Dermis blood vessel endothelial cell (primary cell): ENCODE measurements around the gene GAGE2A. TPM values are rescaled to one million over a fixed set of nuclear protein-coding genes. Genes with fewer than 3 reads are reported as not detected.
"Not testable (repeated sequence)": the region's sequence is repeated elsewhere in the genome, so short reads cannot be mapped to it uniquely, and the experiment has no call there.

ENCODE experiments used
- DNase-seq: peaks from one replicate; pipeline ENCODE4 v3.0.0; 2010
- total RNA-seq: library from RNA; depleted of rRNA; stranded (reverse); fragments of >200 nt; gene quantifications from 2 replicates; pipeline ENCODE4 v1.2.3, GENCODE V29; 2014

Gene GAGE2A, protein sequence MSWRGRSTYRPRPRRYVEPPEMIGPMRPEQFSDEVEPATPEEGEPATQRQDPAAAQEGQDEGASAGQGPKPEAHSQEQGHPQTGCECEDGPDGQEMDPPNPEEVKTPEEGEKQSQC
- not detected in 2 replicates for total RNA-seq

GRCh38 chrX:49589196-49589595 is at the start of gene GAGE2A:
Gene GAGE2A (plus strand): TSS chrX:49589496. CDS start chrX:49590651, 1,155 bp downstream.
- not testable (repeated sequence) for DNase-seq

- not testable (repeated sequence) for DNase-seq
Observed at GRCh38 chrX:49541433-49541832, 47.9 kb upstream of the GAGE2A start, which contains the start of gene GAGE12D. Gene GAGE12D (plus strand): TSS chrX:49541733. CDS start chrX:49542888, 1,155 bp downstream.

DNA sequence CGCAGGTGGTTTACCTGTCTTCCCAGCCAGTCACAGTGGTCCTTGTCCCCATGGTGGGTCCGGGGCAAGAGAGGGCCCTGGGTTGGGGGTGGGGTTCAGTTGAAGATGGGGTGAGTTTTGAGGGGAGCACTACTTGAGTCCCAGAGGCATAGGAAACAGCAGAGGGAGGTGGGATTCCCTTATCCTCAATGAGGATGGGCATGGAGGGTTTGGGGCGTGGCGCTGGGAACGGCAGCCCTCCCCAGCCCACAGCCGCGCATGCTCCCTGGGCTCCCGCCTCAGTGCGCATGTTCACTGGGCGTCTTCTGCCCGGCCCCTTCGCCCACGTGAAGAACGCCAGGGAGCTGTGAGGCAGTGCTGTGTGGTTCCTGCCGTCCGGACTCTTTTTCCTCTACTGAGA is 38.3 kb upstream of the GAGE2A start, which contains the start of gene GAGE12E:
GAGE12E (plus strand) TSS at position 301 of the 400 bp plus-strand sequence. CDS start 1,155 bp downstream, outside the sequence.
- DNase-seq, result not testable (repeated sequence)

- DNase-seq, result not testable (repeated sequence)
Observed at GRCh38 chrX:49560542-49560941, 28.8 kb upstream of the GAGE2A start, which contains the start of gene GAGE12F. Gene GAGE12F (plus strand): TSS chrX:49560842. CDS start chrX:49561997, 1,155 bp downstream.

- DNase-seq, result not testable (repeated sequence)
Observed at GRCh38 chrX:49568728-49569127, 20.6 kb upstream of the GAGE2A start.

GRCh38 chrX:49569152-49569551 is 20.1 kb upstream of the GAGE2A start:
- DNase-seq, result not testable (repeated sequence)

GRCh38 chrX:49570100-49570499 is 19.2 kb upstream of the GAGE2A start, which contains the start of gene GAGE12G:
Gene GAGE12G (plus strand): TSS chrX:49570400. CDS start chrX:49571555, 1,155 bp downstream.
- DNase-seq, result not testable (repeated sequence)

- not testable (repeated sequence) for DNase-seq
Observed at GRCh38 chrX:49579649-49580048, 9.6 kb upstream of the GAGE2A start, which contains the start of gene GAGE12H. Gene GAGE12H (plus strand): TSS chrX:49579949. CDS start chrX:49581104, 1,155 bp downstream.

DNA sequence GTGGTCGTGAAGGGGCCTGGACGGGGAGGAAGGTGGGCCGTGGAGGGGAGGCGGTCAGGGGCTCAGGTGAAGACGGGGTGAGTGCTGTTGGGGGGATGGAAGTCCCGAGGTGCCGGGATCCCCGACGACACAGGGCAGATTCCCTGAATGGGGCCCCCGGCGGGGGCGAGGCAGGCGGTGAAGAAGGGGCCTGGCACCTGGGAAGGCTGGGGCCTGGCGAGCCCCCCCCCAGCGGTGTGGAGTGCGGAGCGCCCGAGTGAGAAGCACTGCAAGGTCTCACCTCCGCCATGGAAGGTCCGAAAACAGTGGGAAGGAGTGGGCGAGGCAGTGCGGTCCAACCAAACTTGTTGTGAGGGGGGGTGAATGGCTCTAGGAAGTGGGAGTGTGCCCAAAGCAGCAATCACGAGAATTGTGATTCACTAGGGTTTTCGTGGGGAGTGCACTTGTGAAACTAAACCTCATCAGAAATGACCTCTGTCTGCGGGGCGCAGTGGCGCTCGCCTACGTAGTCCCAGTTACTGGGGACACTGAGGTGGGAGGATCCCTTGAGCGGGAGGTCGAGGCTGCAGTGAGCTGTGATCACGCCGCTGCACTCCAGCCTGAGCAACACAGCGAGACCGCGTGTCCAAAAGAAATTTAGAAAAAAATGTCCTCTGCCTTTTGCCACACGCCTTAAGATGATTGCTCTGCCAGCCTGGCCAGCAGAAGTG is 628 bp downstream of the GAGE2A start:
- DNase-seq, result not testable (repeated sequence)

- DNase-seq, result not testable (repeated sequence)
Observed at GRCh38 chrX:49590488-49590887, 1.2 kb downstream of the GAGE2A start.

- not testable (repeated sequence) for DNase-seq
Observed at GRCh38 chrX:49598720-49599119, 9.4 kb downstream of the GAGE2A start, which contains the start of gene GAGE1. Gene GAGE1 (plus strand): TSS chrX:49599020. CDS start chrX:49600175, 1,155 bp downstream.

DNA sequence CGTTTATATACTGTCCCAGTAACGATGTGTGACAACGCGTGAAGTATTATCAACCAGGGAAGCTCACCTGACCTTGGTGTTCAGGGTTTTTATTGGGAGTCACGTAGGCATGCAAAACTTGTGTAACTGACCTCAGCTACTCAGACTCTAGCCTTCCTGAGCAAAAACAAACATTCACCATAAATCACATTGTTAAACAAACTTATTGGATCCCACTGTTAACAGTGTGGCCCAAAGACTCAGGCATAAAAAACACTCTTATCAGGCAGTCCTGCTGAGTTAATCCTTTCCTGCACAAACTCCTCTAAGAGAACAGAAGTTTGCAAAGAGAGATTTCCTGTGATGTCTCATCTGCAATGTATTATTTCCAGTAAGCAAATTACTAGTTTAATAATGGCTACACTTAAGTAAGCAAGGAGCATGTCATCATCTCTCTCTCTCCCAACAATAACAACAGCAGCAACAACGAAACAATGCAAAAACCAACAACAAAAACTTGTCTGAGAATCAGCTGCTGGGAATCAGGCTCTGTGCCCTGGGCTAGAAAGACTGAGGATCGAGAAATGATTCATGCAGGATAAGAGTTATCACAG is 21.5 kb downstream of the GAGE2A start:
- DNase-seq, result peak; percentile 0

GRCh38 chrX:49618574-49618973 is 29.3 kb downstream of the GAGE2A start:
- no peak for DNase-seq

- DNase-seq, result peak; percentile 28
Observed at GRCh38 chrX:49627086-49627777, 37.9 kb downstream of the GAGE2A start.

DNA sequence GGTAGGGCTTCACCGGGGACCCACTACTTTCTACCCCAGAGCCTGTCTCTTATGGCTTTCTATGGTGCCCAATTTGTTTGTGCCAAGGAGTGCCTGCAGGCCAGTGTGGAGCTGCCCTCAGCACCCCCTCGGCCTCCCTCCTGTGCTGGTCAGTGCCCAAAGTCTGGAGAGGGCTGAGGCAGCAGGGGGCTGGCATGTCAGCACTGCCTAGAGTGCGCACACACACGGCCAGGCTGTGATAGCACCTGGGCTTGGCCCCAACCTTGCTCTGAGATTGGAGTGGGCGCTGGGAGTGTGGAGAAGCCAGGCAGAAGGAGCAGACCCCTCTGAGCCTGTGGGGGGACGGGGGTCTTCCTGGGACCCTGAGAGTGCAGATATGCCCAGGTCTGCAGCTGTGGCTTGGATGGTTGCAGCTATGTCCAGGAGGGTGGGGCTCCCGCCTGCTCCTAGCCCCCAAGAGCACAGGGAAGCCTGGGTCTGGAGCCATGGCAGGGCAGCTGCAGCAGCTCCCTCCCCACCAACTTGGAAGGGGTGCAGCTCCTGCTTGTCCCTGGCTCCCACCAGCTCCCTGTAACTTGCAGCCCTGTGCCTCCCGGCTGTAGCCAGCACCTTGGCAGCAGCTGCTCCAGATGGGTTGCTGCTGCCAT is 55.8 kb downstream of the GAGE2A start:
- no peak for DNase-seq

Other genes starting within 250 kb of the GAGE2A start
- gene GAGE12C, start 57.3 kb upstream of the GAGE2A start, total RNA-seq, result not detected in 2 replicates
- not detected in 2 replicates for gene GAGE12D, start 47.8 kb upstream of the GAGE2A start, total RNA-seq
- not detected in 2 replicates for gene GAGE12E, start 38.2 kb upstream of the GAGE2A start, total RNA-seq
- not detected in 2 replicates for gene GAGE12F, start 28.7 kb upstream of the GAGE2A start, total RNA-seq
- gene GAGE12G, start 19.1 kb upstream of the GAGE2A start, total RNA-seq, result not detected in 2 replicates
- not detected in 2 replicates for gene GAGE12H, start 9.5 kb upstream of the GAGE2A start, total RNA-seq
- gene GAGE1, start 9.5 kb downstream of the GAGE2A start, total RNA-seq, result not detected in 2 replicates
- not detected in 2 replicates for gene PAGE1, start 106.5 kb downstream of the GAGE2A start, total RNA-seq
- gene PAGE4, start 239.8 kb downstream of the GAGE2A start, total RNA-seq, result not detected in 2 replicates